ENCODE results near the gene GABRB3.

GABRB3 gene

DNA sequence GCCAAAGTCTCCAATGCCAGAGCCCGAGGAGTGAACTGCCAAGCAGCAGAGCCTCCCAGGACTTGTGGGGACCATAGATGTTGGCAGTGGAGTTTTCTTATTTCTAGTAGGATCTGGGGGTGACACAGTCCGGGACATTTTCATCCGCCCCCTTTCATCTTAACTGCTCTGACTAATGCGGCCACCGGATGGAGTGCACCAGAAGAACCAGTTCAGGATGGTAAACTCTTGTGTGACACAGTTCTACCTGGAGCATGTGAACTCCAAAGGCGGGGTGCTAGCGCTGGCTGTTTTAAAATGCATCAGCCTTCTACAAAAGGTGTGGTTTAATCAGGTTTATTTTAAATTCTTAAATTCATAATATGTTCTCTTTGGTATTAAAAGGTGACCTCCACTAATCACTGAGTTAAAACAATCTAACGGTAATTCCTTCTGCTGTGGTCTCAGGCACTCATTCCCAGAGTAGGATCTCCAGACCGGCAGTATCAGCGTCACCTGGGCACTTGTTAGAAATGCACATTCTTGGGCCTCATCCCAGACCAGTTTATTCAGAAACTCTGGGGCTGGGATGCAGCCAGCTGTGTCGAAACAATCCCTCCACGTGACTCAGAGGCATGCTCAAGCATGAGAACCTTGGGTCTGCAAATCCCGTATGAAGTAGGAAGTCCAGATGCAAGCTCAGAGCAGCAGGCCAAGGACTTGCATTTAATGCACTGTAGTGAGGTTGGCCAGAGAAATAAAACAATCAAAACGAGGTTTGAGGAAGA is 105.5 kb downstream of the GABRB3 start:
- DNase-seq (ENCODE audit: low read depth) = no peak
- no peak overlapping the region for H3K4me3 ChIP-seq (ENCODE audit: low read depth, low read length)
- TF ChIP-seq, protein P1, sequence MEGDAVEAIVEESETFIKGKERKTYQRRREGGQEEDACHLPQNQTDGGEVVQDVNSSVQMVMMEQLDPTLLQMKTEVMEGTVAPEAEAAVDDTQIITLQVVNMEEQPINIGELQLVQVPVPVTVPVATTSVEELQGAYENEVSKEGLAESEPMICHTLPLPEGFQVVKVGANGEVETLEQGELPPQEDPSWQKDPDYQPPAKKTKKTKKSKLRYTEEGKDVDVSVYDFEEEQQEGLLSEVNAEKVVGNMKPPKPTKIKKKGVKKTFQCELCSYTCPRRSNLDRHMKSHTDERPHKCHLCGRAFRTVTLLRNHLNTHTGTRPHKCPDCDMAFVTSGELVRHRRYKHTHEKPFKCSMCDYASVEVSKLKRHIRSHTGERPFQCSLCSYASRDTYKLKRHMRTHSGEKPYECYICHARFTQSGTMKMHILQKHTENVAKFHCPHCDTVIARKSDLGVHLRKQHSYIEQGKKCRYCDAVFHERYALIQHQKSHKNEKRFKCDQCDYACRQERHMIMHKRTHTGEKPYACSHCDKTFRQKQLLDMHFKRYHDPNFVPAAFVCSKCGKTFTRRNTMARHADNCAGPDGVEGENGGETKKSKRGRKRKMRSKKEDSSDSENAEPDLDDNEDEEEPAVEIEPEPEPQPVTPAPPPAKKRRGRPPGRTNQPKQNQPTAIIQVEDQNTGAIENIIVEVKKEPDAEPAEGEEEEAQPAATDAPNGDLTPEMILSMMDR (conservative IDR thresholded peaks at IDR 0.05; ENCODE audit: low read depth, low read length) = no peak

- no peak for DNase-seq (ENCODE audit: low read depth)
- no peak overlapping the region for H3K4me3 ChIP-seq (ENCODE audit: low read depth, low read length)
- TF ChIP-seq, protein P1 (conservative IDR thresholded peaks at IDR 0.05; ENCODE audit: low read depth, low read length) = no peak
These were observed 106.7 kb downstream of the GABRB3 start for GRCh38 chr15:26665957-26666791.

DNA sequence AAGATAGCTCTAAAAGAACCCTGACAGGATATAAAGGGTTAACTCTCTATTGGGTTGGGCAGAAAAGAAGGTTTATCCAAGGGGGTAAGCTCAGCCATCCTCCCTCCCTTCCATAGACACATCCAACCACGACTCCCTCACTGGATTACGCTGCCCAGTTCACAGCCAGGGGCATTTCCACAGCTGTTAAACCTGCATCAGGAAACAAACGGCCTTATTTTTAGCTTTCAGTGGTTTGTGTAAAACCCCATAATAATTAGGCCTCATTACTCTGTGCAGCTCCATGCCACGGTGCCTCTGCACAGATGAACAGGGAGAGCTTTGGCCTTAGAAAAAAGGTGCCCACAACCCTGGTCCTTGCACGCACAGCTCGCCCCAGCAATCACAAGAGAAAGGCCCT is 110.6 kb downstream of the GABRB3 start:
- TF ChIP-seq, protein P1 (conservative IDR thresholded peaks at IDR 0.05; ENCODE audit: low read depth, low read length) = no peak
- no peak overlapping the region for H3K4me3 ChIP-seq (ENCODE audit: low read depth, low read length)
- DNase-seq (ENCODE audit: low read depth) = no peak

GRCh38 chr15:26661748-26662147 is 111.1 kb downstream of the GABRB3 start:
- no peak for DNase-seq (ENCODE audit: low read depth)
- TF ChIP-seq, protein P1 (conservative IDR thresholded peaks at IDR 0.05; ENCODE audit: low read depth, low read length) = no peak
- no peak overlapping the region for H3K4me3 ChIP-seq (ENCODE audit: low read depth, low read length)

DNA sequence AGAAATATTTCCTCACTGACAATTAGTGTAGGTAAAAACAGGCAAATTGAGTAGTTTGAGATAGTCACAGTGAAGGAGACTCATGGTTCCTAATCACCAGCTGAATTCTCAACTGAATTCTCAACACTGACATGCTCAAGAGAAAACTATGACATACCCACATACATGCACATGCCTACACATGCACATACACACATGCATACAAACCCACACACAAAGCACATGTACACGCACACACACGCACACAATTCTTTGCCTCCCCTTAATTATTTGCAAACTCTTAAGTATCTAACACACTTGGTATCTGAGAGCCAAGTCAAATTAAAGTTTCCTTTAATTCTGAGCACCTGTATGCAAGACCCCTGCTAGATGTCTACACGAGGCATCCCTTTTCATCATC is 111.8 kb downstream of the GABRB3 start:
- TF ChIP-seq, protein P1 (conservative IDR thresholded peaks at IDR 0.05; ENCODE audit: low read depth, low read length) = no peak
- DNase-seq (ENCODE audit: low read depth) = no peak
- H3K4me3 ChIP-seq (ENCODE audit: low read depth, low read length) = no peak overlapping the region

DNA sequence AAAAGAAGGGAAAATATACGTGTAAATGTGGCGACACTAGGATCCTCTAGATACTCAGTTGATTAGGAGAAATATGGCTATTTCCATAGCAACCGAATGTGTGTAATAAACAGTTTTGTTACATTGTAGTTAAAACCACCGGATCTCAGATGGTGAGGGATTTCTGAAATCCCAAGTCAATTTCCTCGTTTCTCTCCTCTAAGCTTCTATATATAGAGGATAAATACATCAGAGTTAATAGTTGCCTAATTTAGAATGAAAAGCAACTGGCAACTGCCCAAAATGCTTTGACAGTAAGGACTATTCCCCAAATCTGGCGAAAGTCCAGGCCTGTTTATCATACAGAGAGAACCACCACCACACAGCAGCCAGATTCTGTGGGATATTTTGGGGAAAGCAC is 112.6 kb downstream of the GABRB3 start:
- no peak overlapping the region for H3K4me3 ChIP-seq (ENCODE audit: low read depth, low read length)
- TF ChIP-seq, protein P1 (conservative IDR thresholded peaks at IDR 0.05; ENCODE audit: low read depth, low read length) = no peak
- no peak for DNase-seq (ENCODE audit: low read depth)

All from choroid plexus epithelial cell (primary cell).